Testis (tissue), 3 donors: ENCODE measurements around the gene COL23A1. TPM values are rescaled to one million over a fixed set of nuclear protein-coding genes. Genes with fewer than 3 reads are reported as not detected.

Source experiments
- DNase-seq: peaks from one replicate; pipeline ENCODE4 v3.0.0-alpha.2; 2019
- H3K27ac ChIP-seq, 2 donors: fragments of 200-600 bp; sonication (generic); one replicate each; pipeline ENCODE4 v1.5.1; 2019
- H3K27me3 ChIP-seq: fragments of 200-600 bp; sonication (generic); one replicate; pipeline ENCODE4 v1.5.1; 2019
- H3K36me3 ChIP-seq: fragments of 200-600 bp; sonication (generic); one replicate; pipeline ENCODE4 v1.5.1; 2017; ENCODE audit warnings: low read depth; ENCODE audit errors: missing control alignments
- H3K4me1 ChIP-seq: fragments of 200-600 bp; sonication (generic); one replicate; pipeline ENCODE4 v1.5.1; 2019
- H3K4me3 ChIP-seq, 2 donors: fragments of 200-600 bp; sonication (generic); one replicate each; pipeline ENCODE4 v1.5.1; 2017 to 2019
- H3K9me3 ChIP-seq: fragments of 200-600 bp; sonication (generic); one replicate; pipeline ENCODE4 v1.5.1; 2017
- POLR2A ChIP-seq: fragments of 450-650 bp; IDR thresholded peaks from one replicate; pipeline ENCODE4 v1.6.1; 2017; ENCODE audit warnings: antibody characterized with exemption, mild to moderate bottlenecking, moderate library complexity
- WGBS, 2 donors: methylation state at CpG; one replicate each; pipeline ENCODE4 v1.1.5; 2018; 5-methylcytosine and 5-hydroxymethylcytosine counted together
- intact Hi-C: fragments of 100-400 bp; cut with DNase I; formaldehyde crosslinking; loops from one replicate; pipeline ENCODE4 v1.15.1; 2023; ENCODE audit warnings: low total_unique reads
- polyA plus RNA-seq: library from polyadenylated mRNA; stranded (reverse); fragments of 350-450 nt; fragmentation: Illumina TruSeq; extraction: RNeasy Lipid Tissue Mini Kit (QIAGEN cat#74804); gene quantifications from one replicate; pipeline ENCODE4 v1.2.3, GENCODE V29; 2014; ENCODE audit warnings: low read depth, low replicate concordance; ENCODE audit not compliant: insufficient read depth
- total RNA-seq, 2 donors: library from RNA; depleted of rRNA; stranded (reverse); fragments of >200 nt; gene quantifications; one replicate each; pipeline ENCODE4 v1.2.3, GENCODE V29; 2016
- TF ChIP-seq, protein P1 (sequence below), 3 experiments: fragments of 450-650 bp in 2 of 3; fragments of 200-600 bp in 1 of 3; sonication (generic) in 1 of 3; IDR thresholded peaks; one replicate each; pipeline ENCODE4 v1.5.1; 2016 to 2019; ENCODE audit warnings: antibody characterized with exemption in 3 of 3, mild to moderate bottlenecking in 2 of 3, moderate library complexity in 1 of 3

The COL23A1 gene
- total and polyA plus RNA-seq, 3 donors from 2014 or later = 4.3 to 5.5 (median 5.0) TPM

DNA sequence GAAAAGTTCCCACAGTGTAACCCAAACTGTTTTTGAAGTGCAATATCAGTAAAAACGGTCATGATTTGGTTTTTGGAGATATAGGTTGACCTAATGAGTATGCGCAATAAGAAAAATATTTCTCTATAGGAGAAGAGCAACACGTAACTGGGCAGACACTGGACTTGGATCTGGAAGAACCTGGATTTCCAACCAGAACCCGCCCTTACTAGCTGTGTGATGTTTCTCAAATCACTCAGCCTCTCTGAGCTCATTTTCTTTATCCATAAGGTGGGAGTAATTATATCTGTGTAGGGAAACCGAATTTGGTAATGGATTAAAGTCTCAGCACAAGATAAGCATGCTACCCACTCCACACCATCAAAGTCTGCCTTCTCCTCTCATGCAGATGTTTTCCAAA lies 169.1 kb downstream of the COL23A1 start:
- no peak for DNase-seq
- H3K9me3 ChIP-seq = no peaks in the 10 kb centered on the region
- no peak overlapping the region for H3K27ac ChIP-seq
- no peaks in the 10 kb centered on the region for H3K4me1 ChIP-seq
- TF ChIP-seq, protein P1, sequence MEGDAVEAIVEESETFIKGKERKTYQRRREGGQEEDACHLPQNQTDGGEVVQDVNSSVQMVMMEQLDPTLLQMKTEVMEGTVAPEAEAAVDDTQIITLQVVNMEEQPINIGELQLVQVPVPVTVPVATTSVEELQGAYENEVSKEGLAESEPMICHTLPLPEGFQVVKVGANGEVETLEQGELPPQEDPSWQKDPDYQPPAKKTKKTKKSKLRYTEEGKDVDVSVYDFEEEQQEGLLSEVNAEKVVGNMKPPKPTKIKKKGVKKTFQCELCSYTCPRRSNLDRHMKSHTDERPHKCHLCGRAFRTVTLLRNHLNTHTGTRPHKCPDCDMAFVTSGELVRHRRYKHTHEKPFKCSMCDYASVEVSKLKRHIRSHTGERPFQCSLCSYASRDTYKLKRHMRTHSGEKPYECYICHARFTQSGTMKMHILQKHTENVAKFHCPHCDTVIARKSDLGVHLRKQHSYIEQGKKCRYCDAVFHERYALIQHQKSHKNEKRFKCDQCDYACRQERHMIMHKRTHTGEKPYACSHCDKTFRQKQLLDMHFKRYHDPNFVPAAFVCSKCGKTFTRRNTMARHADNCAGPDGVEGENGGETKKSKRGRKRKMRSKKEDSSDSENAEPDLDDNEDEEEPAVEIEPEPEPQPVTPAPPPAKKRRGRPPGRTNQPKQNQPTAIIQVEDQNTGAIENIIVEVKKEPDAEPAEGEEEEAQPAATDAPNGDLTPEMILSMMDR (IDR thresholded peaks at IDR 0.05) = no peak
- TF ChIP-seq POLR2A = no peak
- H3K4me3 ChIP-seq = no peak overlapping the region
- WGBS, 2 donors = 86 to 87% methylated on average over 5 of the region's 5 CpGs
- intact Hi-C loops = no loop called here
- no peaks in the 10 kb centered on the region for H3K36me3 ChIP-seq
- no peaks in the 10 kb centered on the region for H3K27me3 ChIP-seq

DNA sequence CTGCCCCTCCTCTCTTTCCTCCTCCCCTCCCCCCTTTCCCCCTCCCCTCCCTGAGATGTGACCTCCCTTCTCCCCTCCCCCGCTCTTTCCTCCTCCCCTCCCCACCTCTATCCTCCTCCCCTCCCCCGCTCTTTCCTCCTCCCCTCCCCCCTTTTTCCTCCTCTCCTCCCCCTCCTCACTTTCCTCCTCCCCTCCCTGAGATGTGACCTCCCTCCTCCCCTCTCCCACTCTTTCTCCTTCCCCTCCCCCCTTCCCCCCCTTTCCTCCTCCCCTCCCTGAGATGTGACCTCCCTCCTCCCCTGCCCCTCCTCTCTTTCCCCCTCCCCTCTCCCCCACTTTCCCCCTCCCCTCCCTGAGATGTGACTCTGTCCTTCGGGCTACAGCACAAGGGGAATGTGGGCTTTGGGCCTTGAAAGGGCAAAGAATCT lies 169.8 kb downstream of the COL23A1 start:
- no peak for DNase-seq
- Histone ChIP-seq H3K4me1 (no peaks in the 10 kb centered on the region), H3K36me3 (no peaks in the 10 kb centered on the region), H3K9me3 (no peaks in the 10 kb centered on the region), H3K4me3 (no peak overlapping the region), H3K27ac (no peak overlapping the region), H3K27me3 (no peaks in the 10 kb centered on the region)
- no peak for TF ChIP-seq POLR2A
- TF ChIP-seq, protein P1 (IDR thresholded peaks at IDR 0.05) = no peak
- 48 to 72% methylated on average over 2 to 3 of the region's 3 CpGs for WGBS, 2 donors
- intact Hi-C loops = no loop called here

DNA sequence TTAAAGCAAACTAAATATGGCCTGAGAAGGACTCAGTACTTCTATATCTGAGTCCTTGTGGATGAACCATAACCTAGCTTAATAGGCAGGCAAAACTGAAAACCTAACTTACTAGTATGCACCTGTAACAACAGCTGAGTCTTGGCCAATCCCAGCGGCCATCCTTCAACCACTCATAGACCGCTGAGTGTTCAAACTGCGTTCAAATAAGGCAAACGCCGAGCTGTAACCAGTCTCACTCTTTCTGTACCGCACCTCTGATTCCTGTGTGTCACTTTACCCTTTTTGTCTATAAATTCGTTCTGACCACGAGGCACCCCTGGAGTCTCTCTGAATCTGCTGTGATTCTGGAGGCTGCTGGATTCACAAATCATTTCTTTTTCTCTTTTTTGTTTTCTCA lies 170.5 kb downstream of the COL23A1 start:
- no peak for DNase-seq
- Histone ChIP-seq H3K27ac (no peak overlapping the region), H3K27me3 (no peaks in the 10 kb centered on the region), H3K36me3 (no peaks in the 10 kb centered on the region), H3K4me3 (no peak overlapping the region), H3K9me3 (no peaks in the 10 kb centered on the region), H3K4me1 (no peaks in the 10 kb centered on the region)
- intact Hi-C loops = no loop called here
- WGBS, 2 donors = 79 to 81% methylated on average over 8 of the region's 8 CpGs
- TF ChIP-seq POLR2A = no peak
- TF ChIP-seq, protein P1 (IDR thresholded peaks at IDR 0.05) = no peak

DNA sequence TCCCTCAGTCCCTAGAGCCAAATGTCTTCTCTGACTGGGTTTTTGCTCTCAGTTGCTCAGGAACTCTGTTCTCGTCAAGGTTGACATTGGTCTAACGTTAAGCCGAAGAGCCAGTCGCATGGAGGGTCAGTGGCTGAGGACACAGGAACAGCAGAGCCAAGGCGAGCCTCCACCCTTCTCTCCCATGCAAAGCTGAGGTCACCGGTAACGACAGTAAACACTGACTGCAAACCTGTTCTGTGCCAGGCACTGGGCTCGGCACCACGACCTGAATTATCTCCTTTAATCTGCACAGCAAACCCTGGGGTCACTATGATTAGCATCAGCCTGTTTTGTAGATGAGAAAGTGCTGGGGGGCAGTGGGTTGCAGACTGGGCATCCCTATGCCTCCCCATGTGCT lies 171.0 kb downstream of the COL23A1 start:
- Histone ChIP-seq H3K27me3 (no peaks in the 10 kb centered on the region), H3K4me3 (no peak overlapping the region), H3K27ac (no peak overlapping the region), H3K4me1 (no peaks in the 10 kb centered on the region), H3K36me3 (no peaks in the 10 kb centered on the region), H3K9me3 (no peaks in the 10 kb centered on the region)
- no peak for DNase-seq
- WGBS, 2 donors = 90 to 96% methylated on average over 9 of the region's 9 CpGs
- TF ChIP-seq, protein P1 (IDR thresholded peaks at IDR 0.05) = no peak
- TF ChIP-seq POLR2A = no peak
- intact Hi-C loops = no loop called here

DNA sequence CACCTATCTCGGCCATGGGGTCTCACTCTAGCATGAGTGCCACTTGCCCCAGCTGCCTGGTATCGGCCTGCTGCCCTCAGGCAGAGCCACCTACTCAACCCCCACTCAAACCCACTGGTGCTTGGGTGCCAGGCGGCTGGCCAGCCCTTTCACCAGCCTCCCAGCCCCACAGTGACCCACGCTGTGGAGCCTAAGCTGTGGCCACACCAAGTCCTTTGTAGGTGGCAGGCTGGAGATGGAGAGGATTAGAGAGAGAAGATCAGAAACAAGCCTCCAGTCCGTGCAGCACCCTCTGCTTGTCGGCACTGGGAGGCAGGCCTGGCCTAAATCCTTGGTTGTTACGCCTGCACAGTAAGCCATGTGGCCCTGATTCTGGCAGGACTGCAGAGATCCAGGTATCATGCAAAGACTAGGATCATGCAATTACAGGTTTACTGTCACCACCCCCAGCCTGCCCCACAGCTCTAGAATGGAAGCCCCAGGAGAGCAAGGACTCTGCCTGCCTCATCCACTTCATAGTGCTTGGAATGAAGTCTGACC lies 171.7 kb downstream of the COL23A1 start:
- Histone ChIP-seq H3K4me3 (no peak overlapping the region), H3K27ac (no peak overlapping the region), H3K4me1 (no peaks in the 10 kb centered on the region), H3K9me3 (no peaks in the 10 kb centered on the region), H3K27me3 (no peaks in the 10 kb centered on the region), H3K36me3 (no peaks in the 10 kb centered on the region)
- 96% methylated on average over 7 of the region's 7 CpGs for WGBS, 2 donors
- no peak for DNase-seq
- intact Hi-C loops = no loop called here
- TF ChIP-seq, protein P1 (IDR thresholded peaks at IDR 0.05) = no peak
